Fibroblast of lung (primary cell): ENCODE measurements around the gene HSP90AB1.

Experiments used
- EZH2 ChIP-seq: IDR thresholded peaks from 2 replicates; pipeline ENCODE4 v1.5.1; 2012; ENCODE audit warnings: low read length, control low read depth, mild to moderate bottlenecking; ENCODE audit errors: missing control alignments
- TF ChIP-seq, protein P1 (sequence below), 2 donors: IDR thresholded peaks in 1 of 2; conservative IDR thresholded peaks in 1 of 2; 1 replicate in 1 of 2; 2 replicates in 1 of 2; pipeline ENCODE4 v1.5.1; 2011 to 2012; ENCODE audit warnings: low read length in 2 of 2, control low read depth in 1 of 2, inconsistent platforms in 1 of 2, low read depth in 1 of 2, mild to moderate bottlenecking in 1 of 2

DNA sequence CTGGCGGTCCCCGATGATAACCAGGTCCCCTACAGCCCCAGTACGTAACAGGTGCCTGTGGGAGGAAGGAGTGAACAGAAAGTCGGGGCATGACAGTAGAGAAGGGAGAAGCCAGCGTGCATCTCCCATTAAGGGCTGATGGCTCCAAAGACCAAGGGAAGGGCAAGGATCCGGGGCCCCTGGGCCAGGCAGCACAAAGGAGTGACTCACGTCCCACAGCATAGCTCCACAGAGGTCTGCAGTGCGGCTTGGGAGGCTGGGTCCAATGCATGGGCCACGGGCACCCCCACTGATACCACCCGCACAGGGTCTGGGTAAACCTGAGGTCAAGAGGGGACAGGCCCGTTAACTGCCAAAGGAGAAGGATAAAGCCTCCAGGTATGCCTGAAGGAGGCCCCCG lies 56.0 kb downstream of the HSP90AB1 start:
- TF ChIP-seq, protein P1, sequence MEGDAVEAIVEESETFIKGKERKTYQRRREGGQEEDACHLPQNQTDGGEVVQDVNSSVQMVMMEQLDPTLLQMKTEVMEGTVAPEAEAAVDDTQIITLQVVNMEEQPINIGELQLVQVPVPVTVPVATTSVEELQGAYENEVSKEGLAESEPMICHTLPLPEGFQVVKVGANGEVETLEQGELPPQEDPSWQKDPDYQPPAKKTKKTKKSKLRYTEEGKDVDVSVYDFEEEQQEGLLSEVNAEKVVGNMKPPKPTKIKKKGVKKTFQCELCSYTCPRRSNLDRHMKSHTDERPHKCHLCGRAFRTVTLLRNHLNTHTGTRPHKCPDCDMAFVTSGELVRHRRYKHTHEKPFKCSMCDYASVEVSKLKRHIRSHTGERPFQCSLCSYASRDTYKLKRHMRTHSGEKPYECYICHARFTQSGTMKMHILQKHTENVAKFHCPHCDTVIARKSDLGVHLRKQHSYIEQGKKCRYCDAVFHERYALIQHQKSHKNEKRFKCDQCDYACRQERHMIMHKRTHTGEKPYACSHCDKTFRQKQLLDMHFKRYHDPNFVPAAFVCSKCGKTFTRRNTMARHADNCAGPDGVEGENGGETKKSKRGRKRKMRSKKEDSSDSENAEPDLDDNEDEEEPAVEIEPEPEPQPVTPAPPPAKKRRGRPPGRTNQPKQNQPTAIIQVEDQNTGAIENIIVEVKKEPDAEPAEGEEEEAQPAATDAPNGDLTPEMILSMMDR (conservative IDR thresholded peaks at IDR 0.05 in 1 of 2, IDR thresholded peaks at IDR 0.05 in 1 of 2; ENCODE audit: low read depth in 1 of 2, low read length in 2 of 2) = no peak
- TF ChIP-seq EZH2 = no peak
